H1 (cell line): Measurements from ENCODE around the gene GRIA4.

ENCODE experiments used
- CBX5 ChIP-seq: fragments of 300-800, 300-1000 bp; sonication (generic); IDR thresholded peaks from 2 replicates; pipeline ENCODE4 v1.7.1; 2016; ENCODE audit warnings: antibody characterized with exemption, low read length, low read depth
- CHD1 ChIP-seq: IDR thresholded peaks from 2 replicates; pipeline ENCODE4 v1.6.1; 2012; ENCODE audit warnings: low read depth, low read length, improper control_type of control experiment
- CREB1 ChIP-seq: IDR thresholded peaks from 2 replicates; pipeline ENCODE4 v1.6.1; 2012; ENCODE audit warnings: inconsistent platforms
- EZH2 ChIP-seq: fragments of 200-600 bp; sonication (generic); IDR thresholded peaks from 2 replicates; pipeline ENCODE4 v1.7.1; 2012; ENCODE audit warnings: low read depth, mild to moderate bottlenecking, moderate library complexity, low read length, inconsistent platforms; ENCODE audit not compliant: severe bottlenecking
- POLR2A ChIP-seq, 2 experiments: IDR thresholded peaks; 1 replicate in 1 of 2; 2 replicates in 1 of 2; pipeline ENCODE4 v1.6.1; 2011; ENCODE audit warnings: low read depth in 2 of 2, low read length in 2 of 2, mild to moderate bottlenecking in 2 of 2; ENCODE audit errors: control extremely low read depth in 1 of 2
- TF ChIP-seq, protein P1 (sequence below), 3 experiments: IDR thresholded peaks; 1 replicate in 2 of 3; 2 replicates in 1 of 3; pipeline versions ENCODE4 v1.5.1 to v1.6.1; 2011; ENCODE audit warnings: low read length in 3 of 3, mild to moderate bottlenecking in 3 of 3, inconsistent platforms in 2 of 3, low read depth in 1 of 3, moderate library complexity in 1 of 3; ENCODE audit not compliant: insufficient read depth in 1 of 3; ENCODE audit errors: control extremely low read depth in 1 of 3

GRCh38 chr11:105799728-105800462 is 190.0 kb downstream of the GRIA4 start:
- TF ChIP-seq CHD1 (no peak), EZH2 (no peak), POLR2A (IDR thresholded peaks at IDR 0.05; ENCODE audit: control extremely low read depth in 1 of 2, low read depth in 2 of 2, low read length in 2 of 2) (no peak), CBX5 (no peak), CREB1 (no peak)
- TF ChIP-seq, protein P1, sequence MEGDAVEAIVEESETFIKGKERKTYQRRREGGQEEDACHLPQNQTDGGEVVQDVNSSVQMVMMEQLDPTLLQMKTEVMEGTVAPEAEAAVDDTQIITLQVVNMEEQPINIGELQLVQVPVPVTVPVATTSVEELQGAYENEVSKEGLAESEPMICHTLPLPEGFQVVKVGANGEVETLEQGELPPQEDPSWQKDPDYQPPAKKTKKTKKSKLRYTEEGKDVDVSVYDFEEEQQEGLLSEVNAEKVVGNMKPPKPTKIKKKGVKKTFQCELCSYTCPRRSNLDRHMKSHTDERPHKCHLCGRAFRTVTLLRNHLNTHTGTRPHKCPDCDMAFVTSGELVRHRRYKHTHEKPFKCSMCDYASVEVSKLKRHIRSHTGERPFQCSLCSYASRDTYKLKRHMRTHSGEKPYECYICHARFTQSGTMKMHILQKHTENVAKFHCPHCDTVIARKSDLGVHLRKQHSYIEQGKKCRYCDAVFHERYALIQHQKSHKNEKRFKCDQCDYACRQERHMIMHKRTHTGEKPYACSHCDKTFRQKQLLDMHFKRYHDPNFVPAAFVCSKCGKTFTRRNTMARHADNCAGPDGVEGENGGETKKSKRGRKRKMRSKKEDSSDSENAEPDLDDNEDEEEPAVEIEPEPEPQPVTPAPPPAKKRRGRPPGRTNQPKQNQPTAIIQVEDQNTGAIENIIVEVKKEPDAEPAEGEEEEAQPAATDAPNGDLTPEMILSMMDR (IDR thresholded peaks at IDR 0.05; ENCODE audit: control extremely low read depth in 1 of 3, insufficient read depth in 1 of 3, low read depth in 1 of 3, low read length in 3 of 3), result no peak
